KMS-11 (cell line): Measurements from ENCODE around the gene COX6B1.

ENCODE experiments used
- H2AFZ ChIP-seq: fragments of 200-600 bp; sonication (generic); 2 replicates; pipeline ENCODE4 v1.6.1; 2016; ENCODE audit warnings: antibody characterized with exemption, mixed run types, low read depth
- H3K27ac ChIP-seq: fragments of 200-600 bp; sonication (generic); 2 replicates; pipeline ENCODE4 v1.6.1; 2016; ENCODE audit warnings: mild to moderate bottlenecking, mixed run types
- H3K27me3 ChIP-seq: fragments of 200-600 bp; sonication (generic); 2 replicates; pipeline ENCODE4 v1.6.1; 2017; ENCODE audit warnings: mild to moderate bottlenecking, low read depth, mixed run types, moderate library complexity; ENCODE audit not compliant: insufficient read depth
- H3K36me3 ChIP-seq: fragments of 200-600 bp; sonication (generic); 2 replicates; pipeline ENCODE4 v1.6.1; 2017; ENCODE audit warnings: mild to moderate bottlenecking, mixed run types; ENCODE audit not compliant: insufficient read depth
- H3K4me1 ChIP-seq: fragments of 200-600 bp; sonication (generic); 2 replicates; pipeline ENCODE4 v1.6.1; 2016; ENCODE audit warnings: mild to moderate bottlenecking, low read depth, mixed run types; ENCODE audit not compliant: poor library complexity, severe bottlenecking
- H3K4me2 ChIP-seq: fragments of 200-600 bp; sonication (generic); 2 replicates; pipeline ENCODE4 v1.7.0; 2016; ENCODE audit warnings: mild to moderate bottlenecking, mixed run types
- H3K4me3 ChIP-seq: fragments of 200-600 bp; sonication (generic); IDR thresholded peaks from 2 replicates; pipeline ENCODE4 v1.6.1; 2017; ENCODE audit warnings: low read depth, low read length, mixed read lengths; ENCODE audit not compliant: insufficient read depth
- H3K79me2 ChIP-seq: fragments of 200-600 bp; sonication (generic); 2 replicates; pipeline ENCODE4 v1.6.1; 2016; ENCODE audit warnings: low read depth, mixed run types; ENCODE audit not compliant: insufficient read depth
- H3K9ac ChIP-seq: fragments of 200-600 bp; sonication (generic); 2 replicates; pipeline ENCODE4 v1.6.1; 2016; ENCODE audit warnings: mild to moderate bottlenecking, mixed run types
- H4K20me1 ChIP-seq: fragments of 200-600 bp; sonication (generic); 2 replicates; pipeline ENCODE4 v1.6.1; 2016; ENCODE audit warnings: mild to moderate bottlenecking, mixed run types; ENCODE audit not compliant: insufficient read depth
- TF ChIP-seq, protein P1 (sequence below): fragments of 200-600 bp; sonication (generic); conservative IDR thresholded peaks from 2 replicates; pipeline ENCODE4 v1.6.1; 2017; ENCODE audit warnings: low read depth, mild to moderate bottlenecking, antibody characterized with exemption, low read length, moderate library complexity, mixed read lengths

The COX6B1 gene

DNA sequence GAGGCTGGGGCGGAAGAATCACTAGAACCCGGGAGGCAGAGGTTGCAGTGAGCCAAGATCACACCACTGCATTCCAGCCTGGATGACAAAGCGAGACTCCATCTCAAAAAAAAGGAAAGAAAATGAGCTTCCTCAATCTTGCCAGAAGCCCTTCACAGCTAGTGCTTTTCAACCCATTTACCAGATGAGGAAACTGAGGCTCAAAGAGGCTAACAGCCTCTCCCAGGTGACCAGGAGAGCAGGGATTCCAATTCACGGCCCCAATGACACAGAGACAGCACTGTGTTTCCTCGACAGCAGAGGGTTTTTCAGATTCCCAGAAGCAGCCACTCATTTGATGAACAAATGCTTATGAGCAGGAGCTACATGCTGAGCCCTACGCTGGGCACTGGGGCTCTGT lies 21.4 kb downstream of the COX6B1 start:
- Histone ChIP-seq H3K27me3 (peaks cover 56% of the 10 kb centered on the region), H3K4me3 (no peak overlapping the region)
- TF ChIP-seq, protein P1, sequence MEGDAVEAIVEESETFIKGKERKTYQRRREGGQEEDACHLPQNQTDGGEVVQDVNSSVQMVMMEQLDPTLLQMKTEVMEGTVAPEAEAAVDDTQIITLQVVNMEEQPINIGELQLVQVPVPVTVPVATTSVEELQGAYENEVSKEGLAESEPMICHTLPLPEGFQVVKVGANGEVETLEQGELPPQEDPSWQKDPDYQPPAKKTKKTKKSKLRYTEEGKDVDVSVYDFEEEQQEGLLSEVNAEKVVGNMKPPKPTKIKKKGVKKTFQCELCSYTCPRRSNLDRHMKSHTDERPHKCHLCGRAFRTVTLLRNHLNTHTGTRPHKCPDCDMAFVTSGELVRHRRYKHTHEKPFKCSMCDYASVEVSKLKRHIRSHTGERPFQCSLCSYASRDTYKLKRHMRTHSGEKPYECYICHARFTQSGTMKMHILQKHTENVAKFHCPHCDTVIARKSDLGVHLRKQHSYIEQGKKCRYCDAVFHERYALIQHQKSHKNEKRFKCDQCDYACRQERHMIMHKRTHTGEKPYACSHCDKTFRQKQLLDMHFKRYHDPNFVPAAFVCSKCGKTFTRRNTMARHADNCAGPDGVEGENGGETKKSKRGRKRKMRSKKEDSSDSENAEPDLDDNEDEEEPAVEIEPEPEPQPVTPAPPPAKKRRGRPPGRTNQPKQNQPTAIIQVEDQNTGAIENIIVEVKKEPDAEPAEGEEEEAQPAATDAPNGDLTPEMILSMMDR, result no peak

DNA sequence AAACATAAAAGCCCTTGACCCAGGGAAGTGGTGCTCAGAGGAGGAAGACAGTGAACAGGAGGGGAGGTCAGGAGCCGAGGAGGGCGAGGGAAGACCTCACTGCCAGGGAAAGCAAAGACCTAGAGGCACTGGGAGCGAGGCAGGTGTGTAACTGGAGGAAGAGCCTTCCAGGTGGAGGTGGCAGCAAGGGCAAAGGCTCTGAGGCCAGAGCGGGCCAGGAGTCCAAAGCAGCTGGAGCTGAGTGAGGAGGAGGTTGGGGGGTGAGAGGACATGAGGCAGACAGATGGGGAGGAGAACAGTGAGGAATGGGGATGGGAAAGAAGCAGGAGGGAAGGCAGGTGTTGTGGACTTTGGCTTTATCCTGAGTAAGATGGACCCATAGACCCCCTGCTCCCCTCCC lies 21.9 kb downstream of the COX6B1 start:
- Histone ChIP-seq H3K79me2 (no peaks in the 10 kb centered on the region), H3K9ac (no peak overlapping the region), H3K27ac (no peak overlapping the region), H3K4me1 (no peaks in the 10 kb centered on the region), H3K4me2 (no peak overlapping the region), H3K36me3 (no peaks in the 10 kb centered on the region), H3K4me3 (no peak overlapping the region), H3K27me3 (peaks cover 58% of the 10 kb centered on the region), H4K20me1 (no peaks in the 10 kb centered on the region), H2AFZ (no peak overlapping the region)
- TF ChIP-seq, protein P1, result no peak

More for the DNA sequence above, 21.4 kb downstream of the COX6B1 start:
- Histone ChIP-seq H3K9ac (no peak overlapping the region), H3K4me2 (no peak overlapping the region), H4K20me1 (no peaks in the 10 kb centered on the region), H2AFZ (no peak overlapping the region), H3K27ac (no peak overlapping the region), H3K79me2 (no peaks in the 10 kb centered on the region), H3K4me1 (no peaks in the 10 kb centered on the region), H3K36me3 (no peaks in the 10 kb centered on the region)

DNA sequence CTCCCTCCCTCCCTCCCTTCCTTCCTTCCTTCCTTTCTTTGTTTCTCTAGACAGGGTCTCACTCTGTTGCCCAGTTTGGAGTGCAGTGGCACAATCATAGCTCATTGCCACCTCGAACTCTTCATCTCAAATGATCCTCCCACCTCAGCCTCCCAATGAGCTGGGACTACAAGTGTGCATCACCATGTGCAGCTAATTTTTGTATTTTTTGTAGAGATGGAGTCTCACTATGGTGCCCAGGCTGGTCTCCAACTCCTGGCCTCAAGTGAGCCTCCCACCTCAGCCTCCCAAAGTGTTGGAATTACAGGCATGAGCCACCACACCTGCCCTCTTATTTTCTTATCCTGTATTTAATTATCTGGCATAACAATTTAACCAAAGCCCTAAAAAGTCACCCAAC lies 22.6 kb downstream of the COX6B1 start:
- Histone ChIP-seq H3K4me3 (no peak overlapping the region), H2AFZ (no peak overlapping the region), H3K79me2 (no peaks in the 10 kb centered on the region), H3K27me3 (peaks cover 58% of the 10 kb centered on the region), H4K20me1 (no peaks in the 10 kb centered on the region), H3K36me3 (no peaks in the 10 kb centered on the region), H3K27ac (no peak overlapping the region), H3K9ac (no peak overlapping the region), H3K4me2 (no peak overlapping the region), H3K4me1 (no peaks in the 10 kb centered on the region)
- TF ChIP-seq, protein P1, result no peak

DNA sequence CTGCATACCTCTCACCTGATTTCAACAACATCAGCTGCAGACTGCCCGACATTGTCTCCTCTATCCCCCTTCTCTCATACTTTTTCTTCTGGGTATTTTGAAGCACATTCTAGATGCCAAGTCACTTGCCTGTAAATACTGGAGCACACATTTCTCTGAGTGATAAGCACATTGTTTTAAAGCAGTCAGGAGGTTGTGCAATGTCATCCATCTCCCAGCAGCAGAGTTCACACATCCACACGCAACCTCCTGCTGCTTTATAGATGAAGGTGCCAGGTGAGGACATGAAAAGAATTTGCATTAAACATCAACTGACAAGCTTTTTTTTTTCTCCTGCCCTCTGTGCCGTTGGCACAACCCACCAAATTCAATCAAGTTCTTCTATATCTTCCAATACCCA lies 23.7 kb downstream of the COX6B1 start:
- Histone ChIP-seq H3K79me2 (no peaks in the 10 kb centered on the region), H3K4me2 (no peak overlapping the region), H4K20me1 (no peaks in the 10 kb centered on the region), H3K27ac (no peak overlapping the region), H3K36me3 (no peaks in the 10 kb centered on the region), H3K9ac (no peak overlapping the region), H3K4me1 (no peaks in the 10 kb centered on the region), H2AFZ (no peak overlapping the region), H3K4me3 (no peak overlapping the region), H3K27me3 (peaks cover 57% of the 10 kb centered on the region)
- TF ChIP-seq, protein P1, result no peak
